ENCODE results near the gene SNX17.
"Not testable (repeated sequence)": the region's sequence is repeated elsewhere in the genome, so short reads cannot be mapped to it uniquely, and the experiment has no call there.

SNX17 gene

GRCh38 chr2:27370026-27370815, at the start of gene SNX17, which contains the start of gene EIF2B4:
TSS of gene SNX17 (plus strand) at chr2:27370616. CDS start at chr2:27370744, 128 bp downstream.
TSS of gene EIF2B4 (minus strand) at chr2:27370338. CDS start at chr2:27370314, 24 bp downstream.
- peak; percentile 99 for DNase-seq (ENCODE audit: low read depth in 2 of 2)

DNA sequence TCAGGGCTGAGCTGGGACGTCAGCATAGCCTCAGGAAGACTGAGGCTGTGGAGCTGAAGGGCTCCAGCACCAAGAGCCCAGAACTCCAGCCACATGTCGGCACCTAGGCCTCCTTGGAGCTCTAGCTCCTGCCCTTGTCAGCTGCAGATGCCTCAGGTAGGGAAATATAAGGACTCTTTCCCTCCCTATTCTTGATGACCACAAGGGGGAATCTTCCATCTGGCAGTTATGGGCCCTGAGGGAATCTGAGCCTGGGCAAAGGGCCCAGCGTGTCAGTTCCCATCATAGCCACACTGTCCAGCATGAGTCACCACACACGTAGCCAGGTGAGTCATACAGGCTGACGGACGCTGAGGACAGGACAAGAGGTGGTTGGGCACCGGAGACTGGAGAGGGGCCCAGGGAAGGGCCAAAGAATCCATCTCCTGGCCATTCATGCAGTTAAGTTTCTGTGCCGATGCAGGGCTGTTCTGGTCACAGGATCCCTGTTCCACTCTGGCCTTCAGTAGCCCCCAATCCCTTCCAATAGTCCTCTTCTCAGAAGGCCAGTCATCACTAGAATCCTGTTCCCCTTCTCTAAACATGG, 49.4 kb upstream of the SNX17 start:
- no peak for DNase-seq (ENCODE audit: low read depth in 2 of 2)

- DNase-seq (ENCODE audit: low read depth in 2 of 2) = no peak
These were observed 48.1 kb upstream of the SNX17 start for GRCh38 chr2:27322301-27322765.

DNA sequence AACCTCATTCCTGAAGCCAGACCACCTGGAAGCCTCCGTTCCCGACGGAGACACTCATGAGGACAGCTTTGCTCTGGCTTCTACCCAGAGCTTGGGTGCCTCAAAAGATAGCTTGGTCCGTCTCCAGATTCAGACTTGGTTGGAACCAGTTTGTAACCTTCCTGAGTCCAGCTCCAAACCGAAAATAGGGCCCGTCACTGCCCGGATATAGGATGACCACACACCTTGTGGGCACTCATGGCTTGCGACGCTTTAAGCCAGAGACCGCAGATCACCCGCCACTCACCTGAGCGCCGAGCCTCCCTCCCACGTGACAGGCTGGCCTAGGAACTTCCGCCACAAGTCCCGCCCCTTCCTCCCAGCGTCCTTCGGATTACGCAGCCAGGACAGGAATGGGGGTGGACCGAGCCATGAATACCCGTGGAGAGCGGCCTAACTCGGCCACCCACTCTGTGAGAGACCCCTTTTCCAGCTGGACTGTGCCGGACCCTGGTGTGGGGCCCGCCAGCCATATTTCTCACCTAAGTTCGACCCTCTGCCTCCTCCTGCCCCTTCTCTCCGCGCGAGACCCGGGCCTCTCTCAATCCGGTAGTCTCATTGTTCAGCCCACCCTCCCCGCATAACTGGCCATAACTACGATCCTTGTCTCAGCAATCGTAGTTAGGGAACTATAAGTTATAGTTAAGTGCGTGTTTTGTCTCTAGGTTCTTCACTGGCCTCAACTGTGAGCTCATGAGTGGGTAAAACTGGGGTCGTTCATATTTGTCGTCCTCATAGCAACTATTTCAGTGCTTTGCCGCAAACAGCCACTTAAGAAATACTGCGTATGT, 47.4 kb upstream of the SNX17 start, which contains the start of gene MPV17:
TSS of gene MPV17 (minus strand) at position 332 of the 830 bp plus-strand sequence. CDS start 580 bp downstream, outside the sequence.
- DNase-seq (ENCODE audit: low read depth in 2 of 2) = peak; percentile 78 to 86

GRCh38 chr2:27323596-27324285, 46.7 kb upstream of the SNX17 start:
- DNase-seq (ENCODE audit: low read depth in 2 of 2) = no peak

DNA sequence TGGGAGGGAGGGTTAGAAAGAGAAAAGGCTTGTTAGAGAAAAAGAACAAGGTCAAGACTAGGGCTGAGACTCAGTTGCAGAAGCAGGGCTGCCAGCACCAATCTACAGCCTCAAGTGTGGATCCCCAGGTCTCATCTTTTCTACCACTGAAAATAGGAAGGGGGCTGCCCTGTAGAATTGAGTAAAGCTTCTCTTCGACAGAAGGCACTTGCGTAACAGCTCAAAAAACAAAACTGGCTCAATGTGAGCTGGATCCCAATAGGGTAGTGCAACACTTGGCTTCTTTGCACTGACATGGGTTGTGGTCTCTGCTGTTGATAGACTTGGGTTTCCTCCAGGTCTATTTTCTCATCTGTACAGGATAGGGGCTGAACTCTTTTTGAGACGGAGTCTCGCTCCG, 45.7 kb upstream of the SNX17 start:
- DNase-seq (ENCODE audit: low read depth in 2 of 2) = no peak

GRCh38 chr2:27335311-27335710, 35.1 kb upstream of the SNX17 start:
- DNase-seq (ENCODE audit: low read depth in 2 of 2) = no peak

DNA sequence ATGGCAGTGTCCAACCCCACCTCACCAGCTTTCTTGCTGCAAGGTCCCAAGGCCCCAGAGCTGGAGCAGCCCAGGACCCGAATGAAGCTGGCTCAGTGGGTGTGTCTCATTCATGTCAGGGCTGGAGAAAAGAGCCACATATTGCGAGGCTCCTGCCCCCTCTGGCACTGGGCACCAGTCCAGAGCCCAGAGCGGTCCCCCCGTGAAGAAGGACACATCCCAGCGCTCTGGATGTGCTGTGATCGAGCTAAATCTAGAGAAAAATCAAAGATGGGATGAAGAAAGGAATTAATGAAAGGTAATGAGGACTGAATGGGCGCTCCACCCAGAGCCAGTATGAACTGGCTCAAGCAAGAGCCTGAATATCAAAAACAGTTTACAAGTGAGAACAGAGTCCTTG, 34.2 kb upstream of the SNX17 start:
- no peak for DNase-seq (ENCODE audit: low read depth in 2 of 2)

- DNase-seq (ENCODE audit: low read depth in 2 of 2) = no peak
These were observed 22.8 kb upstream of the SNX17 start for GRCh38 chr2:27347641-27348040.

GRCh38 chr2:27350106-27350693, 20.2 kb upstream of the SNX17 start:
- no peak for DNase-seq (ENCODE audit: low read depth in 2 of 2)

DNA sequence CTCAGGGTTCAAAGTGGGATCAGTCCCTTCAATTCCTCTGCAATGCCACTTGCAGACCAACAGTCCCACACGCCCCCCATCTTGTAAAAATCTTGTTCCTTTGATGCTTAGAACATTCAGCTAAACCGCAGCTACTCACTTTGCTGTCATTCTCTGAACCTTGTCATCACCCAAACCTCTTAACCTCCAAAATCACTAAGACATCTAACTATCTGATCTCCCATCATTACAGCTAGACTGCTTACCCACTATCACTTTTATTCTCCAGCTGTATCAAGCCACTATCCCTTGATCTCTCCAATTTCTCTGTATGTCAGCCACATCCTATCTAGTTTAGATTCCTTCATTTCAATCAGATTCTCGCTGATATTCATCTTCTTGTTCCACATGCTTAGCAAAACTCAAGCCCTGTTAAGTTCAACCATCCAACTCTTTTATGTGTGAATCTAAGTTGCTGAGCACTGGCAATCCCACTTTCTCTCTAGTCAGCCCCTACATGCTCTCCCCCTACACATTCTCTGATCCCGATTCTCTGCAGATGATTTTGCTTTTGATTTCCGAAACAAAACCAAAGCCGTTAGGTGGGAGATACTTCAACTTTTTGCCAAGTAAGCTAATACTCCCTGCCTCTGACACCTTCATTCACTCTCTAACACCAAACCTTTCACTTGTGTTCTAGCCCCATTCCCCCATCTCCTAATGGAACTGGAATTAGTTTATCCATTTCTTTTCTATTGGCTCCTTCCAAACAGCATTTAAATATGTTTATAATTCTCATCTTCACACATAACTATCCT, 18.4 kb upstream of the SNX17 start:
- no peak for DNase-seq (ENCODE audit: low read depth in 2 of 2)

GRCh38 chr2:27353386-27353761, 17.0 kb upstream of the SNX17 start:
- not testable (repeated sequence) for DNase-seq (ENCODE audit: low read depth in 2 of 2)

DNA sequence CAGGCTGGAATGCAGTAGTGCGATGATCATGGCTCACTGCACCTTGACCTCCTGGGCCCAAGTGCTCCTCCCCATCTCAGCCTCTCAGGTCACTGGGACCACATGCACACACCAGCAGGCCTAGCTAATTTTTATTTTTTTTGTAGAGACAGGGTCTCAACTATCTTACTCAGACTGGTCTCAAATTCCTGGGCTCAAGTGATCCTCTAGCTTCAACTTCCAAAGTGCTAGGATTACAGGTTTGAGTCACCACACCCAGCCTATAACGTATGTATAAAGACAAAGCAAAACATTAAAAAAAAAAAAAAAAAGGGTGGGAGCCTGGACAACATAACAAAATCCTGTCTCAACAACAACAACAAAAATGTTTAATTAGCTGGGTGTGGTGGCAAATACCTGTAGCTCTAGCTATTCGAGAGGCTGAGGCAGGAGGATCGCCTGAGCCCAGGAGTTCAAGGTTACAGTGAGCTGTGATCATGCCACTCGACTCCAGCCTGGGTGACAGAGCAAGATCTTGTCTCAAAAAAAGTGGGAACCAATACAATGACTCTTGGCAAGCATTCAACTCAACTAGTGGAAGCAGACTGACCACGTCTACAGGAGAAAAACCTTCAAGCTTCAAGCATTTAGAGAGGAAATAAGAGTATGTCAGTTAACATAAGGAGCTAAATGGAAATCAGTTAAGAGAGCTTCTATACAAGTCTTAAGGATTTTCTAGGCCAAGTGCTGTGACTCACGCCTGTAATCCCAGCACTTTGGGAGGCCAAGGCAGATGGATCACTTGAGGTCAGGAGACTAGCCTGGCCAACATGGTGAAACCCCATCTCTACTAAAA, 16.4 kb upstream of the SNX17 start:
- DNase-seq (ENCODE audit: low read depth in 2 of 2) = no peak

- DNase-seq (ENCODE audit: low read depth in 2 of 2) = no peak
These were observed 15.9 kb upstream of the SNX17 start for GRCh38 chr2:27354597-27354927.

- peak; percentile 41 for DNase-seq (ENCODE audit: low read depth in 2 of 2)
These were observed 14.4 kb upstream of the SNX17 start for GRCh38 chr2:27356056-27356381.

DNA sequence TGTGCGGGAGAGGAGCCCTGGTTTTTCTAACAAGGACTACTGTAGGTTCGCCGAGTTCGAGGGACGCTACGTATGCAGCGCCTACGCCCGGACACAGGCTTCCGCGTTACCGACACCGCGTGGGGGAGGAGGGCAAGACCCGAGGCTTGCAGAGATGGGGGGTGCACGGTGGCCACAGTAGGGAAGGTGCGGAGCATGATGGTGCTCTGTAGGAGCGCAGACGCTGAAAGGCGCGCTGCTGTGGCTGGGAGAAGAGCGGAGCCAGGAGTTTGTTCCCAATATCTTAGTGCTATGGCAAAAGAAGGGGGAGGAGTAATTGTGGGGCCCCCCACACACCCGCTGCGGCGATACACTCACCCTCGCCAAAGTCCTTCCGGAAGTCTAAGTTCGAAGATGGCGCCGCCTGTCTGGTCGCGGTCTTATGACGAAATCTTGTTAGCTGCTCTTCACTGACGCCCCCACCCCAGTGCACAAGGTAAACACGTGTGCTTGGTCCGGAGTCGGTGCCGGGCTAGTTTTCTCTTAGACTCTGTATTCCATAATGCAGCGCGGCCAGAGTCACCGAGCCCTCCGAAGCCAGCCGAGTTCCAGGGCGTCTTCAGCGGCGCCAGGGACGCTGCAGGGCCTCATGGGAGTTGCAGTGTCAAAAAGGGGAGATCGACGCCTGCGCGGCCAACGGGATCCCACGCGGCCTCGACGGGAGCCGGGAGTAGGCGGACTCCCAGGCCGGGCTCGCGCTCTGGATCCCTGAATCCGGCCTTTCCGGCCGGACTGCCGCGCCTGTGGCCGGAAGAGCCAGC, 13.8 kb upstream of the SNX17 start, which contains the start of gene GTF3C2:
TSS of gene GTF3C2 (minus strand) at position 383 of the 800 bp plus-strand sequence. CDS start 13,210 bp downstream, outside the sequence.
- DNase-seq (ENCODE audit: low read depth in 2 of 2) = peak; percentile 81 to 88

DNA sequence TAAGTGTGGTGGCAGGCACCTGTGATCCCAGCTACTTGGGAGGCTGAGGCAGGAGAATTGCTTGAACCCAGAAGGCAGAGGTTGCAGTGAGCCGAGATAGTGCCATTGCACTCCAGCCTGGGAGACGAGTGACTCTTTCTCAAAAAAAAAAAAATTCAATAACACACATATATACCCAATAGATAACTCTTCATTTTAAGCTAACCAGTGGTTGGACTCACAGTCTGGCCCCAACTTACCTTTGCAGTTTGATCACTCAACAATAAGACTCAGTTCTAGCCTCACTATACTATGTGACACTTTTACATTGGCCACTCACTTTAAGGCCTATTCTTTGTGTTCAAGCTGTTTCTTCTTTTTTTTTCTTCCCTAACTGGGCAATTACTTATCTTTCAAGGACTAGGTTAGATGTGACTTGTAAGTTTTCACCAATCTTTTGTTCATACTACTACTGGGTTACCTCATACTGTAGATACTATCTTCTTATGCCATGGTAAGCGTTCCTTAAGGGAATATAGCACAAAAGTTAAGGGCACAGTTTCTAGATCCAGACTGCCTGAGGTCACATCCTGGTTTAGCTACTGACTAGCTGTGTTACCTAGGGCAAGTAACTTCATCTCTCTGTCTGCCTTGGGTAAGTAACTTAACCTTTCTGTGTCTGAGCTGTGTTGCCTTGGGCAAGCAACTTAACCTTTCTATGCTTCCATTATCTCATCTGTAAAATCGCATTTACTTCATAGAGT, 7.6 kb upstream of the SNX17 start:
- DNase-seq (ENCODE audit: low read depth in 2 of 2) = no peak

- no peak for DNase-seq (ENCODE audit: low read depth in 2 of 2)
These were observed 6.5 kb upstream of the SNX17 start for GRCh38 chr2:27363933-27364332.

Measured in stimulated activated CD8-positive, alpha-beta memory T cell treated with anti-CD3 and anti-CD28 coated beads, Interleukin-2, amount 100 ng/mL, for 48 hours (primary cell).